A549 (cell line): Measurements from ENCODE around the gene USP24. TPM values are rescaled to one million over a fixed set of nuclear protein-coding genes. Genes with fewer than 3 reads are reported as not detected.

Source experiments
- ATAC-seq, 2 experiments: fragments of 200-7000 bp in 1 of 2; fragments of >200 bp in 1 of 2; cut with Nextera tagmentation in 1 of 2; cut with Tn5 transposase in 1 of 2; 3 replicates each; pipeline versions ENCODE4 v1.8.0 to v1.9.1; 2018 to 2020; ENCODE audit warnings: mild to moderate bottlenecking in 1 of 2, moderate library complexity in 1 of 2
- CTCF ChIA-PET: fragments of 300-600 bp; sonication (Branson Sonifier 250); formaldehyde crosslinking; extraction: SDS; loops from one replicate; lab custom pipeline; 2021; ENCODE audit warnings: antibody characterized with exemption, inconsistent platforms; lab: Yijun Ruan, JAX
- POLR2A ChIA-PET: fragments of 350-600 bp; formaldehyde crosslinking; extraction: SDS; loops from one replicate; lab custom pipeline; 2021; ENCODE audit warnings: antibody characterized with exemption, inconsistent platforms; lab: Yijun Ruan, JAX
- DNase-seq, 2 experiments: peaks; one replicate each; pipeline versions ENCODE4 v3.0.0 to v3.0.0-alpha.2; 2011 to 2016; ENCODE audit warnings: low read depth in 1 of 2, low spot score in 1 of 2
- FAIRE-seq: peaks from 2 replicates; lab custom pipeline; 2011; peaks lifted over from hg19 to GRCh38; lab: Jason Lieb, UNC
- H3K27ac ChIP-seq, 2 experiments: fragments of >200 bp; sonication (Bioruptor Twin); formaldehyde crosslinking; 3 replicates each; pipeline ENCODE4 v1.5.1; 2016 to 2017
- H3K4me1 ChIP-seq: fragments of >200 bp; sonication (Bioruptor Twin); formaldehyde crosslinking; 3 replicates; pipeline ENCODE4 v1.6.1; 2016
- H3K4me2 ChIP-seq: fragments of >200 bp; sonication (Bioruptor Twin); formaldehyde crosslinking; 3 replicates; pipeline ENCODE4 v1.6.1; 2016
- H3K4me3 ChIP-seq: fragments of >200 bp; sonication (Bioruptor Twin); formaldehyde crosslinking; 3 replicates; pipeline ENCODE4 v1.5.1; 2016
- H3K9me3 ChIP-seq: fragments of >200 bp; sonication (Bioruptor Twin); formaldehyde crosslinking; 3 replicates; pipeline ENCODE4 v1.6.1; 2016
- CBX8 ChIP-seq: fragments of 200-600 bp; sonication (generic); IDR thresholded peaks from 2 replicates; pipeline ENCODE4 v1.6.1; 2016
- CEBPB ChIP-seq, 2 experiments: fragments of >200 bp in 1 of 2; sonication (Bioruptor Twin) in 1 of 2; formaldehyde crosslinking in 1 of 2; IDR thresholded peaks; 2 replicates each; pipeline ENCODE4 v1.6.1; 2012 to 2016
- HDAC2 ChIP-seq: fragments of 200-600 bp; sonication (generic); IDR thresholded peaks from 2 replicates; pipeline ENCODE4 v1.6.1; 2016
- HOXA7 ChIP-seq: fragments of 250-450 bp; sonication (Bioruptor Pico); IDR thresholded peaks from 2 replicates; pipeline ENCODE4 v1.5.0; 2020; ENCODE audit warnings: mild to moderate bottlenecking, moderate library complexity
- HOXB13 ChIP-seq: fragments of 250-450 bp; sonication (Bioruptor Pico); IDR thresholded peaks from 2 replicates; pipeline ENCODE4 v1.5.0; 2020; ENCODE audit warnings: low read depth, mild to moderate bottlenecking, moderate library complexity
- HOXB5 ChIP-seq: fragments of 250-450 bp; sonication (Bioruptor Pico); IDR thresholded peaks from 2 replicates; pipeline ENCODE4 v1.5.0; 2020; ENCODE audit warnings: mild to moderate bottlenecking, moderate library complexity
- JUNB ChIP-seq: fragments of >200 bp; sonication (Bioruptor Twin); formaldehyde crosslinking; IDR thresholded peaks from 2 replicates; pipeline ENCODE4 v1.6.1; 2016
- KDM1A ChIP-seq: fragments of 200-600 bp; sonication (generic); IDR thresholded peaks from 2 replicates; pipeline ENCODE4 v1.6.1; 2016; ENCODE audit warnings: low read depth, mild to moderate bottlenecking
- MAFK ChIP-seq: fragments of 450-650 bp; IDR thresholded peaks from 2 replicates; pipeline ENCODE4 v1.6.1; 2014; ENCODE audit not compliant: partially characterized antibody
- NFE2L2 ChIP-seq: fragments of 150-350 bp; conservative IDR thresholded peaks from 2 replicates; pipeline ENCODE4 v1.6.1; 2014; ENCODE audit warnings: low read length
- NPAS2 ChIP-seq: fragments of 250-450 bp; sonication (Bioruptor Pico); IDR thresholded peaks from 2 replicates; pipeline ENCODE4 v1.8.0; 2022; ENCODE audit warnings: mild to moderate bottlenecking, moderate library complexity, borderline replicate concordance
- NR3C1 ChIP-seq: fragments of >200 bp; sonication (Bioruptor Twin); formaldehyde crosslinking; IDR thresholded peaks from 3 replicates; pipeline ENCODE4 v1.6.1; 2017
- POLR2A ChIP-seq: IDR thresholded peaks from 2 replicates; pipeline ENCODE4 v1.6.1; 2012; ENCODE audit warnings: mild to moderate bottlenecking, low read length
- POLR2AphosphoS2 ChIP-seq: conservative IDR thresholded peaks from 2 replicates; pipeline ENCODE4 v1.6.1; 2012; ENCODE audit warnings: low read length, improper control_type of control experiment, inconsistent platforms
- RCOR1 ChIP-seq: fragments of 150-350 bp; IDR thresholded peaks from 2 replicates; pipeline ENCODE4 v1.6.1; 2014; ENCODE audit warnings: antibody characterized with exemption, low read length, low read depth
- RNF2 ChIP-seq: fragments of 200-600 bp; sonication (generic); IDR thresholded peaks from 2 replicates; pipeline ENCODE4 v1.6.1; 2016; ENCODE audit warnings: low read depth, mild to moderate bottlenecking, antibody characterized with exemption, moderate library complexity, borderline replicate concordance
- SMC3 ChIP-seq: fragments of >200 bp; sonication (Bioruptor Twin); formaldehyde crosslinking; IDR thresholded peaks from 3 replicates; pipeline ENCODE4 v1.6.1; 2018; ENCODE audit warnings: inconsistent platforms
- TFCP2L1 ChIP-seq: fragments of 250-450 bp; sonication (Bioruptor Pico); IDR thresholded peaks from 2 replicates; pipeline ENCODE4 v1.5.0; 2021; ENCODE audit warnings: mild to moderate bottlenecking
- TP53 ChIP-seq: fragments of 250-450 bp; sonication (Bioruptor Pico); IDR thresholded peaks from 2 replicates; pipeline ENCODE4 v1.5.0; 2021; ENCODE audit warnings: mild to moderate bottlenecking, moderate library complexity
- ZFP36 ChIP-seq: fragments of 450-650 bp; IDR thresholded peaks from 2 replicates; pipeline ENCODE4 v1.6.1; 2014; ENCODE audit warnings: borderline replicate concordance; ENCODE audit not compliant: partially characterized antibody
- WGBS: methylation state at CpG from one replicate; pipeline ENCODE4 v1.1.6; 2017; ENCODE audit errors: missing lambda C conversion rate; 5-methylcytosine and 5-hydroxymethylcytosine counted together
- polyA plus RNA-seq, 4 experiments: library from polyadenylated mRNA; depleted of rRNA in 3 of 4; stranded (reverse); fragments of >200 nt; fragmentation: RNase III in 1 of 4; extraction: RNeasy Plus Mini Kit Qiagen cat#74134 plus additional on column Dnase treatment in 1 of 4; gene quantifications; 2 replicates in 3 of 4; 3 replicates in 1 of 4; pipeline ENCODE4 v1.2.3, GENCODE V29; 2011 to 2017
- TF ChIP-seq, protein P1 (sequence below): fragments of 150-350 bp; IDR thresholded peaks from 2 replicates; pipeline ENCODE4 v1.6.1; 2014; ENCODE audit warnings: low read depth, mild to moderate bottlenecking, low read length
- TF ChIP-seq, protein P2 (sequence below): fragments of 250-450 bp; sonication (Bioruptor Pico); IDR thresholded peaks from 2 replicates; pipeline ENCODE4 v1.5.0; 2021; ENCODE audit warnings: mild to moderate bottlenecking, moderate library complexity, borderline replicate concordance
- TF ChIP-seq, protein P3 (sequence below): fragments of >200 bp; sonication (Bioruptor Twin); formaldehyde crosslinking; IDR thresholded peaks from 3 replicates; pipeline ENCODE4 v1.5.1; 2016
- TF ChIP-seq, protein P4 (sequence below): IDR thresholded peaks from 2 replicates; pipeline ENCODE4 v1.6.1; 2012

The USP24 gene
- polyA plus RNA-seq, 2 of the 4 experiments (the other 2 are of a cell fraction), result 14.7 to 21.7 TPM

DNA sequence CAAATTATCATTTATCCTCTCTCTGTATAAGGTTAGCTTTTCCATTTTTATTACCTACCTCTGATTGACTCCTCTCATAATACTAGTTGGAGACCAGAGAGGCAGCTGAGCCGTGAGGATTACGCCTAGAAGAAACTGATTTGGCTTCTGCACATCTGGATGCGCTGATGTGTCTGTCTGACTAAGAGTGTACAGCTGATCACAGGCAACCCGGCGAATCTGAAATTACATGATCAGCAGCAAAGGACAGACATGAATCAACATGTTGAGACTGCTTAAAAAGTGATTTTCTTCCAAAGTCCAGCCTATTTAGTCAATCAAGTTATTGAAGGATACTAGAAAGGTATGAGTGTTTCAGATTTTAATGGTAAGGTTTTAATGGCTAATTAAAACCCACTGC lies 94.6 kb downstream of the USP24 start:
- FAIRE-seq (no peak), ATAC-seq (no peak), DNase-seq (no peak)
- POLR2A ChIA-PET, result no interaction called here
- Histone ChIP-seq H3K27ac (no peak overlapping the region), H3K9me3 (no peaks in the 10 kb centered on the region), H3K4me1 (no peaks in the 10 kb centered on the region), H3K4me2 (no peak overlapping the region), H3K4me3 (no peak overlapping the region)
- CTCF ChIA-PET, result no interaction called here
- TF ChIP-seq NR3C1 (no peak), POLR2AphosphoS2 (no peak), HOXB13 (CRISPR knock-in tag) (no peak), SMC3 (no peak), RNF2 (no peak), KDM1A (no peak), CBX8 (no peak), RCOR1 (no peak), NFE2L2 (no peak), HDAC2 (no peak), TP53 (CRISPR knock-in tag) (no peak), HOXA7 (CRISPR knock-in tag) (no peak), NPAS2 (CRISPR knock-in tag) (no peak), HOXB5 (no peak)
- TF ChIP-seq, protein P1, sequence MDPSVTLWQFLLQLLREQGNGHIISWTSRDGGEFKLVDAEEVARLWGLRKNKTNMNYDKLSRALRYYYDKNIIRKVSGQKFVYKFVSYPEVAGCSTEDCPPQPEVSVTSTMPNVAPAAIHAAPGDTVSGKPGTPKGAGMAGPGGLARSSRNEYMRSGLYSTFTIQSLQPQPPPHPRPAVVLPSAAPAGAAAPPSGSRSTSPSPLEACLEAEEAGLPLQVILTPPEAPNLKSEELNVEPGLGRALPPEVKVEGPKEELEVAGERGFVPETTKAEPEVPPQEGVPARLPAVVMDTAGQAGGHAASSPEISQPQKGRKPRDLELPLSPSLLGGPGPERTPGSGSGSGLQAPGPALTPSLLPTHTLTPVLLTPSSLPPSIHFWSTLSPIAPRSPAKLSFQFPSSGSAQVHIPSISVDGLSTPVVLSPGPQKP, result no peak
- WGBS, result 95% methylated on average over 5 of the region's 5 CpGs

DNA sequence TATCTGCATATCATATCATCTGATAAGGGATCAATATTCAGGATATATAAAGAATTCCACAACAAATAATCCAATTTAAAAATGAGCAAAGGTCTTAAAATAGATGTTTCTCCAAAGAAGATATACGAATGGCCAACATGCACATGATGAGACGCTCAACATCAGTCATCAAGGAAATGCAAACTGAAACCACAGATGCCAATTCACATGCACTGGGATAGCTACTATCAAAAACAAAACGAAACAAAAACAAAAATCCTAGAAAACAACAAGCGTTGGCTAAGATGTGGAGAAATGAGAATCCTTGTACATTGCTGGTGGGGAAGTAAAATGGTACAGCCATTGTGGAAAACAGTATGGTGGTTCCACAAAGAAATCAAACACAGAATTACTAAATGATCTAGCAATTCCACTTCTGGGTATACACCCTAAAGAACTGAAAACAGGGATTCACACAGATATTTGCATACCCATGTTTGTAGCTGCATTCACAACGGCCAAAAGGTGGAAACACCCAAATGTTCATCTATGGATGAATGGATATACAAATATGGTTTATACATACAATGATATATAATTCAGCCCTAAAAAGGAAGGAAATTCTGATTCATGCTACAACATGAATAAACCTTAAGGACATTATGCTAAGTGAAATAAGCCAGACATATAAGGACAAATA lies 96.4 kb downstream of the USP24 start:
- no peak overlapping the region for H3K4me3 ChIP-seq
- no peak for TF ChIP-seq POLR2A
- no peak for TF ChIP-seq ZFP36
- TF ChIP-seq TFCP2L1, result no peak
- TF ChIP-seq, protein P1, result no peak
- TF ChIP-seq CEBPB (IDR thresholded peaks at IDR 0.05), result no peak
- TF ChIP-seq JUNB, result no peak
- TF ChIP-seq TP53 (CRISPR knock-in tag), result no peak
- no peak for TF ChIP-seq MAFK
- TF ChIP-seq, protein P2, sequence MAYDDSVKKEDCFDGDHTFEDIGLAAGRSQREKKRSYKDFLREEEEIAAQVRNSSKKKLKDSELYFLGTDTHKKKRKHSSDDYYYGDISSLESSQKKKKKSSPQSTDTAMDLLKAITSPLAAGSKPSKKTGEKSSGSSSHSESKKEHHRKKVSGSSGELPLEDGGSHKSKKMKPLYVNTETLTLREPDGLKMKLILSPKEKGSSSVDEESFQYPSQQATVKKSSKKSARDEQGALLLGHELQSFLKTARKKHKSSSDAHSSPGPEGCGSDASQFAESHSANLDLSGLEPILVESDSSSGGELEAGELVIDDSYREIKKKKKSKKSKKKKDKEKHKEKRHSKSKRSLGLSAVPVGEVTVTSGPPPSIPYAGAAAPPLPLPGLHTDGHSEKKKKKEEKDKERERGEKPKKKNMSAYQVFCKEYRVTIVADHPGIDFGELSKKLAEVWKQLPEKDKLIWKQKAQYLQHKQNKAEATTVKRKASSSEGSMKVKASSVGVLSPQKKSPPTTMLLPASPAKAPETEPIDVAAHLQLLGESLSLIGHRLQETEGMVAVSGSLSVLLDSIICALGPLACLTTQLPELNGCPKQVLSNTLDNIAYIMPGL (CRISPR knock-in tag), result no peak
- TF ChIP-seq, protein P3, sequence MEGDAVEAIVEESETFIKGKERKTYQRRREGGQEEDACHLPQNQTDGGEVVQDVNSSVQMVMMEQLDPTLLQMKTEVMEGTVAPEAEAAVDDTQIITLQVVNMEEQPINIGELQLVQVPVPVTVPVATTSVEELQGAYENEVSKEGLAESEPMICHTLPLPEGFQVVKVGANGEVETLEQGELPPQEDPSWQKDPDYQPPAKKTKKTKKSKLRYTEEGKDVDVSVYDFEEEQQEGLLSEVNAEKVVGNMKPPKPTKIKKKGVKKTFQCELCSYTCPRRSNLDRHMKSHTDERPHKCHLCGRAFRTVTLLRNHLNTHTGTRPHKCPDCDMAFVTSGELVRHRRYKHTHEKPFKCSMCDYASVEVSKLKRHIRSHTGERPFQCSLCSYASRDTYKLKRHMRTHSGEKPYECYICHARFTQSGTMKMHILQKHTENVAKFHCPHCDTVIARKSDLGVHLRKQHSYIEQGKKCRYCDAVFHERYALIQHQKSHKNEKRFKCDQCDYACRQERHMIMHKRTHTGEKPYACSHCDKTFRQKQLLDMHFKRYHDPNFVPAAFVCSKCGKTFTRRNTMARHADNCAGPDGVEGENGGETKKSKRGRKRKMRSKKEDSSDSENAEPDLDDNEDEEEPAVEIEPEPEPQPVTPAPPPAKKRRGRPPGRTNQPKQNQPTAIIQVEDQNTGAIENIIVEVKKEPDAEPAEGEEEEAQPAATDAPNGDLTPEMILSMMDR, result no peak
- TF ChIP-seq, protein P4, sequence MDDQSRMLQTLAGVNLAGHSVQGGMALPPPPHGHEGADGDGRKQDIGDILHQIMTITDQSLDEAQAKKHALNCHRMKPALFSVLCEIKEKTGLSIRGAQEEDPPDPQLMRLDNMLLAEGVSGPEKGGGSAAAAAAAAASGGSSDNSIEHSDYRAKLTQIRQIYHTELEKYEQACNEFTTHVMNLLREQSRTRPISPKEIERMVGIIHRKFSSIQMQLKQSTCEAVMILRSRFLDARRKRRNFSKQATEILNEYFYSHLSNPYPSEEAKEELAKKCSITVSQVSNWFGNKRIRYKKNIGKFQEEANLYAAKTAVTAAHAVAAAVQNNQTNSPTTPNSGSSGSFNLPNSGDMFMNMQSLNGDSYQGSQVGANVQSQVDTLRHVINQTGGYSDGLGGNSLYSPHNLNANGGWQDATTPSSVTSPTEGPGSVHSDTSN, result no peak
- TF ChIP-seq, all 56 proteins: peak for 0
- no peaks in the 10 kb centered on the region for H3K4me1 ChIP-seq
- no peak overlapping the region for H3K27ac ChIP-seq
- no peak for DNase-seq
- WGBS, result 92% methylated on average over 5 of the region's 5 CpGs
- ChIA-PET CTCF (no interaction called here), POLR2A (no interaction called here)
- H3K4me2 ChIP-seq, result no peak overlapping the region
- no peak for ATAC-seq
- no peaks in the 10 kb centered on the region for H3K9me3 ChIP-seq
- no peak for FAIRE-seq
